ENCODE results near the gene SLC22A3. TPM values are rescaled to one million over a fixed set of nuclear protein-coding genes. Genes with fewer than 3 reads are reported as not detected.

Gene SLC22A3
- total RNA-seq, 1 donor from 2014 or later, result 0.07 TPM

DNA sequence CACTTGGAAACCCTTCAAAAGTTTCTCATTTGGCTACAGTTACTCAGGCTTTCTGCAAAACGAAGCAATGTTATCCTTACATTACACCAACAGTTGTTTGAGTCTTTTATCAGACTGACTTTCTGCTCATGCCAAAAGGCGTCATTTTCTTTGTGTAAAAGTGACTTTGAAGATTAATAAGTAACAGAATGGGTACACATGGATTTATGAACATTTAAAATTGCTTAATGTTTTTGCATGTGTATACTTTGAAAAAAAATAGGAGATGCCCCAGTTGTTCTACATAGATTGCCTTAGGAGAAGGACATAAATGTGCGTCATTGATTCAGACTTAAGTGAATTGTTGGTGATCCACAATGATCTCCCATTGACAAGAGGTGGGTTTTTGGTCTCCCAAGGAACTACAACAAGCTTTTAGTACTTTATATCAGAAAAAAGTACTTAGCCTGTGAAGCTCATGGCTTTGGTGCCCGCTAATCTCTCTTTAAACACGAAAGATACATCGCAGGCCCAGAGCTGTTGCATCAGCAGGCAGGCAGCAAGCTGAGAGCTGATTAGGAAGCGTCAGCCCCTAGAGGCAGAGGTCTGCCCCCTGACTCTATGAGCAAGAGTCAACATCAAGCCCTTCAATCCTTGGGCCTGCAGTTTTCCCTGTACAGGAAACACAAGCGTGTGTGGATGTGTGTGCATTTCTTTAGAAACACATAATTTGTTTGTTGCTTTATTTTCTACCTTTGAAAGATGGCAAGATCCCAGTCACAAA is 45.9 kb downstream of the SLC22A3 start:
- H3F3A ChIP-seq (ENCODE audit: low read depth), result no peaks in the 10 kb centered on the region
- H3K4me3 Mint-ChIP-seq, result no peak overlapping the region
- no peaks in the 10 kb centered on the region for H4K20me1 ChIP-seq (ENCODE audit: low read depth)
- no peak overlapping the region for H3K27ac Mint-ChIP-seq
- DNase-seq (ENCODE audit: low spot score), result peak; percentile 45
- no peaks in the 10 kb centered on the region for H3K27me3 Mint-ChIP-seq (ENCODE audit: insufficient read depth, low read depth)
- no peaks in the 10 kb centered on the region for H3K36me3 ChIP-seq
- no peak overlapping the region for H3K9ac ChIP-seq
- H3K4me2 ChIP-seq, result no peak overlapping the region
- no peak overlapping the region for H3K27ac ChIP-seq
- H3K4me1 Mint-ChIP-seq, result peaks cover 3% of the 10 kb centered on the region
- TF ChIP-seq CTCF (IDR thresholded peaks at IDR 0.05) (peak; percentile 21), EZH2phosphoT487 (IDR thresholded peaks at IDR 0.05) (no peak)
- H2AFZ ChIP-seq (replicated peaks), result peak overlapping the region; percentile 2
- no peaks in the 10 kb centered on the region for H3K79me2 ChIP-seq (ENCODE audit: low read depth)
- peaks cover 2% of the 10 kb centered on the region for H3K4me1 ChIP-seq
- H3K9me3 Mint-ChIP-seq, result no peaks in the 10 kb centered on the region
- H3K36me3 Mint-ChIP-seq, result no peaks in the 10 kb centered on the region
- H3K9me3 ChIP-seq (ENCODE audit: low read depth), result no peaks in the 10 kb centered on the region
- no peak overlapping the region for H3K4me3 ChIP-seq
- no peaks in the 10 kb centered on the region for H3K27me3 ChIP-seq

DNA sequence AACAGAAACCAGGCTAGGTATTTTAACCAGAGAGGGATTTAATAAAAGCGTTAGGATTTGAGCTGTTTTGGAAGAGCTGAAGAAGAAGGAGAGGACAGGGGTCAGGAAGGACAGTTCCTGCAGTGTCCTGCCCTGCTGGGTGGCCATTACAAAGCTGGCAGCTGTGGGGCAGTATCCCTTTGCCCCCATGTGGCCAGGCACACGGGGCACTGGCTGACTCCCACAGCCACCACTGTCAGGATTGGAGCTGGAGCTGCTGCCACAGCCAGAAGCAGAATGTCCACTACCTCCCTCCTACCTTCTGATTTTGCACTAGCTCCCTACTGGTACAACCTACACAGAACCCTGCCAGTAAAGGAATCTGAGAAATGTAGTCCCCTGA is 46.5 kb downstream of the SLC22A3 start:
- no peak overlapping the region for H3K4me2 ChIP-seq
- H2AFZ ChIP-seq (replicated peaks), result peak overlapping the region; percentile 2
- no peaks in the 10 kb centered on the region for H3K36me3 ChIP-seq
- H3F3A ChIP-seq (ENCODE audit: low read depth), result no peaks in the 10 kb centered on the region
- TF ChIP-seq EZH2phosphoT487 (IDR thresholded peaks at IDR 0.05) (no peak), EZH2 (IDR thresholded peaks at IDR 0.05) (no peak), CTCF (IDR thresholded peaks at IDR 0.05) (no peak)
- H3K4me1 Mint-ChIP-seq, result peaks cover 3% of the 10 kb centered on the region
- peaks cover 2% of the 10 kb centered on the region for H3K4me1 ChIP-seq
- no peaks in the 10 kb centered on the region for H3K27me3 ChIP-seq
- H3K4me3 Mint-ChIP-seq, result no peak overlapping the region
- H4K20me1 ChIP-seq (ENCODE audit: low read depth), result no peaks in the 10 kb centered on the region
- DNase-seq (ENCODE audit: low spot score), result peak; percentile 15
- no peaks in the 10 kb centered on the region for H3K36me3 Mint-ChIP-seq
- H3K27ac ChIP-seq, result no peak overlapping the region
- no peaks in the 10 kb centered on the region for H3K79me2 ChIP-seq (ENCODE audit: low read depth)
- no peaks in the 10 kb centered on the region for H3K27me3 Mint-ChIP-seq (ENCODE audit: insufficient read depth, low read depth)
- no peaks in the 10 kb centered on the region for H3K9me3 ChIP-seq (ENCODE audit: low read depth)
- H3K9ac ChIP-seq, result no peak overlapping the region
- no peak overlapping the region for H3K4me3 ChIP-seq
- no peak overlapping the region for H3K27ac Mint-ChIP-seq
- no peaks in the 10 kb centered on the region for H3K9me3 Mint-ChIP-seq

DNA sequence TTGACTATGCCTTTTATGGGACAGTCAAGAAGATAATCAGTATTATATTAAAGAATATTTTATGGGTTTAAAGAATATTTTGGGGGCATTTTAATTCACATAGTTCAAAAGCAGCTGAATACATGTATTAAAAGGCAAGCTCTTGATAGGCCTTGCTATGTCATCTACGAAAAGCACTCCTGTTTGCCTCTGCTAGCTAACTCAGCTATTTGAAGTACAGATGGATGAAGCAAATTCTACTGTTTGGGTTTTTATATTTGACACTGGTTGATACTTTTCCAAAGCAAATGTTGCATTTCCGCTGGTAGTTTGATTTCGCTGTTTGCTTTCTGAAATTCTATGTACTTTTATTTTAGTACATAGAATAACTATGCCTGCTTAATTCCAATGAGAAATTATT is 47.0 kb downstream of the SLC22A3 start:
- no peak overlapping the region for H2AFZ ChIP-seq (replicated peaks)
- TF ChIP-seq EZH2 (IDR thresholded peaks at IDR 0.05) (no peak), EZH2phosphoT487 (IDR thresholded peaks at IDR 0.05) (no peak), CTCF (IDR thresholded peaks at IDR 0.05) (no peak)
- no peaks in the 10 kb centered on the region for H3K27me3 Mint-ChIP-seq (ENCODE audit: insufficient read depth, low read depth)

More for the DNA sequence above, 47.0 kb downstream of the SLC22A3 start:
- no peak overlapping the region for H3K9ac ChIP-seq
- H3K36me3 Mint-ChIP-seq, result no peaks in the 10 kb centered on the region
- peaks cover 3% of the 10 kb centered on the region for H3K4me1 Mint-ChIP-seq
- no peak for DNase-seq (ENCODE audit: low spot score)
- H3K4me1 ChIP-seq, result peaks cover 2% of the 10 kb centered on the region
- H3K4me2 ChIP-seq, result no peak overlapping the region
- no peak overlapping the region for H3K4me3 ChIP-seq
- H3K79me2 ChIP-seq (ENCODE audit: low read depth), result no peaks in the 10 kb centered on the region
- H3K9me3 Mint-ChIP-seq, result no peaks in the 10 kb centered on the region
- no peak overlapping the region for H3K4me3 Mint-ChIP-seq
- H3F3A ChIP-seq (ENCODE audit: low read depth), result no peaks in the 10 kb centered on the region
- no peaks in the 10 kb centered on the region for H4K20me1 ChIP-seq (ENCODE audit: low read depth)
- no peaks in the 10 kb centered on the region for H3K27me3 ChIP-seq
- no peaks in the 10 kb centered on the region for H3K9me3 ChIP-seq (ENCODE audit: low read depth)
- no peak overlapping the region for H3K27ac Mint-ChIP-seq
- no peaks in the 10 kb centered on the region for H3K36me3 ChIP-seq
- no peak overlapping the region for H3K27ac ChIP-seq
